Smooth muscle cell (in vitro differentiated cells): ENCODE data around the gene GTSE1. TPM values are rescaled to one million over a fixed set of nuclear protein-coding genes. Genes with fewer than 3 reads are reported as not detected.

Experiments used
- DNase-seq: peaks from one replicate; lab custom pipeline; 2025; ENCODE audit not compliant: unreplicated experiment; lab: John Stamatoyannopoulos, UW
- H2AFZ ChIP-seq: fragments of 200-600 bp; sonication (generic); 2 replicates; pipeline ENCODE4 v1.6.0; 2016; ENCODE audit warnings: antibody characterized with exemption, low read depth, mild to moderate bottlenecking
- H3F3A ChIP-seq: fragments of 200-600 bp; sonication (generic); 2 replicates; pipeline ENCODE4 v1.6.0; 2017; ENCODE audit warnings: antibody characterized with exemption, low read depth
- H3K27ac ChIP-seq: fragments of 200-600 bp; sonication (generic); 2 replicates; pipeline ENCODE4 v1.5.1; 2016; ENCODE audit warnings: low read depth, mild to moderate bottlenecking
- H3K27me3 ChIP-seq: fragments of 200-600 bp; sonication (generic); 2 replicates; pipeline ENCODE4 v1.6.1; 2016; ENCODE audit warnings: low read depth, mild to moderate bottlenecking
- H3K36me3 ChIP-seq: fragments of 200-600 bp; sonication (generic); 2 replicates; pipeline ENCODE4 v1.5.1; 2016; ENCODE audit warnings: low read depth
- H3K4me1 ChIP-seq: fragments of 200-600 bp; sonication (generic); 2 replicates; pipeline ENCODE4 v1.5.1; 2016; ENCODE audit warnings: low read depth
- H3K4me2 ChIP-seq: fragments of 200-600 bp; sonication (generic); 2 replicates; pipeline ENCODE4 v1.6.0; 2016; ENCODE audit warnings: mild to moderate bottlenecking
- H3K4me3 ChIP-seq: fragments of 200-600 bp; sonication (generic); 2 replicates; pipeline ENCODE4 v1.5.1; 2016; ENCODE audit warnings: mild to moderate bottlenecking
- H3K79me2 ChIP-seq: fragments of 200-600 bp; sonication (generic); 2 replicates; pipeline ENCODE4 v1.6.0; 2016; ENCODE audit warnings: low read depth, mild to moderate bottlenecking
- H3K9ac ChIP-seq: fragments of 200-600 bp; sonication (generic); 2 replicates; pipeline ENCODE4 v1.6.0; 2016; ENCODE audit warnings: low read depth
- H3K9me3 ChIP-seq: fragments of 200-600 bp; sonication (generic); replicated peaks from 2 replicates; pipeline ENCODE4 v1.5.1; 2016; ENCODE audit warnings: low read depth
- H4K20me1 ChIP-seq: fragments of 200-600 bp; sonication (generic); 2 replicates; pipeline ENCODE4 v1.6.0; 2016; ENCODE audit warnings: low read depth
- CTCF ChIP-seq: fragments of 200-600 bp; sonication (generic); IDR thresholded peaks from 2 replicates; pipeline ENCODE4 v1.5.1; 2017; ENCODE audit warnings: borderline replicate concordance, mild to moderate bottlenecking, antibody characterized with exemption; ENCODE audit not compliant: insufficient read depth, poor library complexity, severe bottlenecking
- WGBS: methylation state at CpG from one replicate; pipeline ENCODE4 v1.1.7; 2016; ENCODE audit warnings: low lambda C conversion rate; 5-methylcytosine and 5-hydroxymethylcytosine counted together
- polyA plus RNA-seq: library from polyadenylated mRNA; unstranded; fragments of >200 nt; fragmentation: Nextera tagmentation; extraction: Ambion mirVana; gene quantifications from 2 replicates; pipeline ENCODE4 v1.2.1, GENCODE V29; 2016
- total RNA-seq: library from RNA; depleted of rRNA; stranded (reverse); fragments of >200 nt; gene quantifications from 2 replicates; pipeline ENCODE4 v1.2.3, GENCODE V29; 2014

Gene GTSE1
- total and polyA plus RNA-seq, 2 experiments from 2014 or later: 3.6 to 6.8 TPM

GRCh38 chr22:46275455-46276122 is 21.1 kb upstream of the GTSE1 start:
- no peaks in the 10 kb centered on the region for H3F3A ChIP-seq
- TF ChIP-seq CTCF: no peak
- H3K36me3 ChIP-seq: peaks cover 13% of the 10 kb centered on the region
- H2AFZ ChIP-seq: no peak overlapping the region
- no peak overlapping the region for H3K4me3 ChIP-seq
- H4K20me1 ChIP-seq: no peaks in the 10 kb centered on the region
- H3K9ac ChIP-seq: no peak overlapping the region
- no peak for DNase-seq
- no peaks in the 10 kb centered on the region for H3K27me3 ChIP-seq
- H3K4me2 ChIP-seq: no peak overlapping the region
- WGBS: 84% methylated on average over 3 of the region's 3 CpGs
- H3K9me3 ChIP-seq: no peaks in the 10 kb centered on the region
- no peaks in the 10 kb centered on the region for H3K4me1 ChIP-seq
- no peaks in the 10 kb centered on the region for H3K79me2 ChIP-seq
- H3K27ac ChIP-seq: no peak overlapping the region

DNA sequence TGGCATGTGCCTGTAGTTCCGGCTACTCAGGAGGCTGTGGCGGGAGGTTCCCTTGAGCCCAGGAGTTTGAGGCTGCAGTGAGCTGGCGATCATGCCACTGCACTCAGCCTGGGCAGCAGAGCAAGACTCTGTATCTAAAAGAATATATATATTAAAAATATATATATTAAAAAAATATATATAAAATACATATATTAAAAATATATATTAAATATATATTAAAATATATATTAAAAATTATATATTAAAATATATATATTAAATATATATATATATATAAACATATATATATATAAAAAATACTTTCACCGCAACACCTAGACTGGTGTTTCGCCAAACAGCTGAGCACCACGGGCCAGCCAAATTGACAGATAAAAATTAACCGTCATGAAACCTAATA is 20.1 kb upstream of the GTSE1 start:
- no peaks in the 10 kb centered on the region for H3K9me3 ChIP-seq
- H2AFZ ChIP-seq: no peak overlapping the region
- H3K4me3 ChIP-seq: no peak overlapping the region
- H3K4me2 ChIP-seq: no peak overlapping the region
- 99% methylated on average over 7 of the region's 7 CpGs for whole genome bisulfite sequencing
- no peak for DNase-seq
- H3F3A ChIP-seq: no peaks in the 10 kb centered on the region
- H3K27me3 ChIP-seq: no peaks in the 10 kb centered on the region
- no peaks in the 10 kb centered on the region for H4K20me1 ChIP-seq
- H3K27ac ChIP-seq: no peak overlapping the region
- no peak for TF ChIP-seq CTCF
- H3K36me3 ChIP-seq: peaks cover 13% of the 10 kb centered on the region
- H3K9ac ChIP-seq: no peak overlapping the region
- no peaks in the 10 kb centered on the region for H3K4me1 ChIP-seq
- no peaks in the 10 kb centered on the region for H3K79me2 ChIP-seq

DNA sequence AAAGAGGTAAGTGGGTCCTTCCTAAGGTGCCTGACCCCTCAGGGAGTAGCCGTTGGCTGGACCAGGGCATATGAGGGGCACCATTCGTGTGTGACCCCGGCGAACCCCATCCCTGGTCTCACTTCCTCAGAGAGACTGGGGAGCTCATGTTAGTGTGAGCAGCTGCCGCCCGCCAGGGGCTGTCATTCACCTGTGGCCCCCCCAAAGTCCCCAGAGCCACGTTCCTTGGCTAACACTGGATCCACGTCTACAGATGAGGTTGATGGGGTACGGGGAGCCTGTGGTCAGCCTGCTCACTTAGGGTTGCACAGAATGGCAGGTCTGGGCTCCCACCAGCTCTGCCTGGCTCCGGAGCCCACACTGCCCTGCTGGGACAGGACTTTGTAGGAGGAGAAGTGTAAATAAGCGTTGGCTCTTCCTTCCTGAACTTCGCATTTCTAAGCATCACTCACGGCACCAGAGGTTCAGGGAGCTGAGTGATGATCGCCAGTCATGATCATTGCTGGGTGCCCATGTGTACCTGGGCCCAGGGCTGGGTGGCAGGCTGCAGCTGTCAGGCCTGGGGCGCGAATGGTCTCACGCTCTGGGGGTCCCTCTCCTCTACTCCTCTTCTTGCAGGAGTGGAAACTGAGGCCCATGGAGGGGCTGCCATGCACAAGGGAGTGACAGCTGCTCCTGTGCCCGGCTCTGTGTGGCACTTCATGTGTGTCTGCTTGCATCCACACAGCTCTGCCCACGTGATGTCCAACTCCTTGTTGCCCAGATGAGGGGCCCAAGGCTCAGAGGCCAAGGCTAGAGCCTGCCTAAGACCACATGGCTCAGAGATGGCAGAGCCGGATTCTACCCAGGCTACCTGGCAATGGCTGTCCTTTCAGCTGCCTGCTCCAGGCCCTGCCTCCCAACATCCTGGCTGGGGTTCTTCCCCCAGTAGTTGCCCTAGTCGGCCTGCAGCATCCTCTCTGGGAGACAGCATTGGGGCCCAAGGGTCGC is 17.7 kb upstream of the GTSE1 start:
- no peaks in the 10 kb centered on the region for H3F3A ChIP-seq
- H3K27ac ChIP-seq: no peak overlapping the region
- no peak overlapping the region for H3K4me2 ChIP-seq
- no peak for TF ChIP-seq CTCF
- peaks cover 13% of the 10 kb centered on the region for H3K36me3 ChIP-seq
- no peaks in the 10 kb centered on the region for H3K4me1 ChIP-seq
- DNase-seq: no peak
- no peak overlapping the region for H2AFZ ChIP-seq
- 99% methylated on average over 22 of the region's 22 CpGs for WGBS
- H3K27me3 ChIP-seq: no peaks in the 10 kb centered on the region
- H3K9me3 ChIP-seq: no peaks in the 10 kb centered on the region
- H3K79me2 ChIP-seq: no peaks in the 10 kb centered on the region
- H3K4me3 ChIP-seq: no peak overlapping the region
- H4K20me1 ChIP-seq: no peaks in the 10 kb centered on the region
- no peak overlapping the region for H3K9ac ChIP-seq
